Mucosa of rectum (tissue), 2 donors: ENCODE results near the gene TAS2R8.
"Not testable (repeated sequence)": the region's sequence is repeated elsewhere in the genome, so short reads cannot be mapped to it uniquely, and the experiment has no call there.

ENCODE experiments used
- H3K27ac ChIP-seq, 2 donors: one replicate each; pipeline ENCODE4 v1.7.0; 2013; ENCODE audit warnings: inconsistent platforms in 2 of 2, low read depth in 2 of 2, low read length in 2 of 2
- H3K27me3 ChIP-seq, 2 donors: one replicate each; pipeline ENCODE4 v1.7.0; 2013; ENCODE audit warnings: low read length in 2 of 2; ENCODE audit not compliant: control insufficient read depth in 2 of 2, insufficient read depth in 2 of 2
- H3K36me3 ChIP-seq, 2 donors: one replicate each; pipeline ENCODE4 v1.7.0; 2013; ENCODE audit warnings: low read length in 2 of 2; ENCODE audit not compliant: control insufficient read depth in 2 of 2, insufficient read depth in 2 of 2
- H3K4me1 ChIP-seq, 2 donors: one replicate each; pipeline ENCODE4 v1.7.0; 2013; ENCODE audit warnings: low read length in 2 of 2, mild to moderate bottlenecking in 1 of 2; ENCODE audit not compliant: control insufficient read depth in 2 of 2, insufficient read depth in 2 of 2
- H3K4me3 ChIP-seq, 2 donors: one replicate each; pipeline ENCODE4 v1.7.0; 2013; ENCODE audit warnings: low read length in 2 of 2
- H3K9ac ChIP-seq, 2 donors: one replicate each; pipeline ENCODE4 v1.7.0; 2013; ENCODE audit warnings: low read length in 2 of 2, low read depth in 1 of 2, mild to moderate bottlenecking in 1 of 2
- H3K9me3 ChIP-seq, 2 donors: one replicate each; pipeline ENCODE4 v1.7.0; 2013; ENCODE audit warnings: low read length in 2 of 2; ENCODE audit not compliant: control insufficient read depth in 2 of 2
- donor health status: healthy.
- donor health status: Normal muscosa, but diverticular disease.

Gene TAS2R8

DNA sequence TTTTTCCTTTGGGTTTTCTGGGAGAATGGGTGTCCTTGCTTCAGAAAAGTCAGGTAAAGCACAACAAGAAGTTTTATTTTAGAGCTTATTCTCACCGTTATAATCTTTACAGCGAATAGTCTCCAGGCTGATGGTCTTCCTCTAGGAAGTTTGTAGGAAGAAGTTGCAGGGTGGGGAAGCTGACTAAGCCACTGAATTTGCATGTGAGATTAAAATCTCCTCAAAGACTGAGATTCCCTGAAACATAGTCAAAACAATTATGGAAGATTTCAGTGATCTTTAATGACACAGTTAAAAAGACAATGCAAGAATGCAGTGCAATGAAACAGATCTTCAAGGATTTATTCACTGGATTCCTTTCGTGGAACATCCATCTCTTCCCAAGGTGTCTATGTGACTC is 17.9 kb upstream of the TAS2R8 start:
- Histone ChIP-seq H3K4me1 (no peaks in the 10 kb centered on the region), H3K9ac (no peak overlapping the region), H3K4me3 (no peak overlapping the region), H3K27ac (no peak overlapping the region), H3K9me3 (no peaks in the 10 kb centered on the region), H3K27me3 (no peaks in the 10 kb centered on the region), H3K36me3 (no peaks in the 10 kb centered on the region)

DNA sequence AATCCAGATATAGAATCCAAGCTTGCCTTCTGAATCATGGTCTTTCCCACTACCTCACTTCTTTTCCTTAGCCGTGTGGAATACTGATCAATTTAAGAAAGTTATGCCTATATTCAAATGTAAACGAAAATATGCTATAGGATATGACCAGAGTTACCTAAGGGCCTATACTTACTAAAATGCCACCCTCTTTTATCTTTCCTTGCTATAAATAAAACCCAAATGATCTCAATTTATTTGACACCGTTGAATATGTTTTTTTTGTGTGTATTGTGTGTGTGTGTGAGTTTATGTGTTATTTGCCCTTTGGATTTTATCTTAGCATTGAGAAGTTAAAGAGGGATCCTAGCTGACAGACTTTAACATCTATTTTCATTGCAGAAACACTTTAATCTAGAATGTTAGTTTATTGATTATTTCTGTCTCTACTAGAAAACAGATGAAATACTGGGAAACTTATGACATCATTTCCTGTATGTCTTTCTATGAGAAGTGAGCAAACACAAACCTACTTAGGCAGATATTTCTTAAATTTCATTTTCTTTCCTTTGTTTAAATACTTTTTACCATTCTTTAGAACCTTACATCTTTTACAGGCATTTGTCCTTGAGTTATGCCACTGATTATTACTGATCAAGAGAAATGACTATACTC is 4.9 kb upstream of the TAS2R8 start:
- no peak overlapping the region for H3K27ac ChIP-seq
- H3K9ac ChIP-seq = no peak overlapping the region
- H3K36me3 ChIP-seq = no peaks in the 10 kb centered on the region
- no peak overlapping the region for H3K4me3 ChIP-seq
- no peaks in the 10 kb centered on the region for H3K9me3 ChIP-seq
- no peaks in the 10 kb centered on the region for H3K27me3 ChIP-seq
- H3K4me1 ChIP-seq = no peaks in the 10 kb centered on the region

DNA sequence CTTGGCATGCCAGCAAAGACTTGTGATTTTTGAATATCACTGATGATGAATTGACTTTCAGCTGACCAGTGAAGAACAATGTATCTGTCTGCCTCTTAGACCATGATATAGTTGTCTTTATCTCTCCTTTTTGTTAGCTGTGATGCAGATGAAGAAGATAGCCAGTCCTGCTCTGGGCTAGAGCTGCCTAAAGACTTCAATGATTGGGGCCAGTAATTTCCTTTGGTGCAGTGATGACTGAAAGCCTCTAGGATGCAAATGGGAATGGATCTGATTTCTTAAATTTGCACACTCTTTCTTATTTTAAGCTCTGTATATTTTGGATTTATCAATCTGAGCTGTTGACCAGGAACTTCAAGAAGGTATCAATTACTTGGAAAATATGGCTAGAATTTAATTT is 3.0 kb upstream of the TAS2R8 start, which contains the start of gene TAS2R9:
TAS2R9 (minus strand) TSS at position 101 of the 400 bp plus-strand sequence; CDS start at position 8, 93 bp downstream.
- no peaks in the 10 kb centered on the region for H3K9me3 ChIP-seq
- no peak within 1 kb of the TSS for H3K9ac ChIP-seq
- no peak within 1 kb of the TSS for H3K27ac ChIP-seq
- H3K4me1 ChIP-seq = no peaks in the 10 kb centered on the region
- no peaks in the 10 kb centered on the region for H3K27me3 ChIP-seq
- H3K36me3 ChIP-seq = no peaks in the 10 kb centered on the region
- H3K4me3 ChIP-seq = no peak within 1 kb of the TSS

DNA sequence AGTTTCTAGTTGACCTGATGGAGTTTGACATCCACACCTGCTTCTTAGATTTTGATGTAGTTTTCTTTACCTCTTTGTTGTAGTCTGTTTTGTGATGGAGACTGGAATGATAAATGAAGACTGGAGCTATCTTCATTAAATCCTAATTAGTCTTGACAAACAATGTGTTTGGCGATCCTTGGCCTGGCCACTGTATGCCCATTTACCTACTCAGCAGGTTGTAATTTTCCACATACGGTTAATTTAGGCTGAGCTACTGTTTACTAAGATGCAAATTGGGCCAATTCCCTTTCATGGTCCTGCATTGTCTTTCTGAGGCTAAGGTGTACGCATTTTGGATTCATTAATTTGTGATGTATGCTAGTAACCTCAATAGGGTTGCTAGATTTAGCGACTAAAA is 4.5 kb downstream of the TAS2R8 start, which contains the start of gene TAS2R7:
TAS2R7 (minus strand) TSS at position 41 of the 400 bp plus-strand sequence. CDS start 57 bp downstream, outside the sequence.
- H3K4me3 ChIP-seq = no peak within 1 kb of the TSS
- H3K9ac ChIP-seq = no peak within 1 kb of the TSS
- no peaks in the 10 kb centered on the region for H3K9me3 ChIP-seq
- H3K27me3 ChIP-seq = no peaks in the 10 kb centered on the region
- H3K36me3 ChIP-seq = no peaks in the 10 kb centered on the region
- H3K27ac ChIP-seq = no peak within 1 kb of the TSS
- no peaks in the 10 kb centered on the region for H3K4me1 ChIP-seq

DNA sequence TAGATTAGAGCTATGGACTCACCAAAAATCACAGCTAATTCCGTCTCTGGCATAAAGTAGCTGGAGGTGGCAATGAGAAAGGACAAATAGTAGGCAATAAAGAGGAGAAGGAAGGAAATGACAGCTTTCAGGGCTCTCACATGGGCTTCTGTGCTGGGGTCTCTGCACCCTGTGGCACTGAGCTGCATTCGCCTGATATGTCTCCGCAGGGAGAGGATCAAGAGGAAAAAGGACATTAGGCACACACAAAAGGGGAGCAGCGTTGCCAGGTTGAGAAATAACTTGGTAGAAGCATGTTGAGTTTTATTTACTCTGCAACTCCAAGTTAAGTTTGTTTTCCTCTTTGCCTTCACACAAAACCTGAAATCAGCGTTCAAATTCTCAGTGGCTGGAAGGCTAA is 5.3 kb downstream of the TAS2R8 start:
- Histone ChIP-seq H3K4me1 (no peaks in the 10 kb centered on the region), H3K27ac (no peak overlapping the region), H3K36me3 (no peaks in the 10 kb centered on the region), H3K9ac (no peak overlapping the region), H3K27me3 (no peaks in the 10 kb centered on the region), H3K9me3 (no peaks in the 10 kb centered on the region), H3K4me3 (no peak overlapping the region)

DNA sequence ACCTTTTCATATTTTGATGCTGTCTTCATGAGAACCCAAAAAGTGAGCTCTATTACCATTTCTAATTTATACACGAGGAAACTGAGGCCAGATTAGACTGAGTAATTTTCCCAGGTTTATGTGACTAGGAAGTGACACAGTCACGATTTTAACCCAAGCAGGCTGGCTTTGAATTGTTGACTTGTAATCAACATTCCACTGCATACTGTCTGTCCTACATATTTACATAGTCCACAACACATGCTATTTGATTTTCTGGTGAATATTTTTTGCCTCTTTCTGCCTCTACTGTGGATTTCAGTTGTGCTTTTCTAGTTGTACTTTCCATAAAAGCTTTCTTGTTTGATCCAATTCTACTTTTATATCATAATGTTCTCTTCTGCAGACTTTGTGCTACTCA is 12.9 kb downstream of the TAS2R8 start:
- no peak overlapping the region for H3K27ac ChIP-seq
- H3K27me3 ChIP-seq = no peaks in the 10 kb centered on the region
- no peak overlapping the region for H3K4me3 ChIP-seq
- H3K4me1 ChIP-seq = no peaks in the 10 kb centered on the region
- no peaks in the 10 kb centered on the region for H3K36me3 ChIP-seq
- H3K9ac ChIP-seq = no peak overlapping the region
- H3K9me3 ChIP-seq = no peaks in the 10 kb centered on the region

DNA sequence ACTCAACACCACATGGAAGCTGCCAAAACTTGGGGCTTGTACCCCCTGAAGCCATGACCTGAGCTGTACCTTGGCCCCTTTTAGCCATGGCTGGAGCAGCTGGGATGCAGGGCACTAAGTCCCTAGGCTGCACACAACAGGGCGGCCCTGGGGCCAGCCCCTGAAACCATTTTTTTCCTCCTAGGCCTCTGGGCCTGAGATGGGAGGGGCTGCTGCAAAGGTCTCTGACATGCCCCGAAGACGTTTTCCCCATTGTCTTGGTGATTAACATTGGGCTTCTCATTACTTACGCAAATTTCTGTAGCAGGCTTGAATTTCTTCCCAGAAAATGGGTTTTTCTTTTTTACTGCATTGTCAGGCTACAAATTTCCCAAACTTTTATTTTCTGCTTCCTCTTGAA is 15.3 kb downstream of the TAS2R8 start:
- not testable (repeated sequence) for H3K27ac ChIP-seq, H3K36me3 ChIP-seq, H3K4me1 ChIP-seq, H3K9ac ChIP-seq, H3K27me3 ChIP-seq, H3K4me3 ChIP-seq, H3K9me3 ChIP-seq

DNA sequence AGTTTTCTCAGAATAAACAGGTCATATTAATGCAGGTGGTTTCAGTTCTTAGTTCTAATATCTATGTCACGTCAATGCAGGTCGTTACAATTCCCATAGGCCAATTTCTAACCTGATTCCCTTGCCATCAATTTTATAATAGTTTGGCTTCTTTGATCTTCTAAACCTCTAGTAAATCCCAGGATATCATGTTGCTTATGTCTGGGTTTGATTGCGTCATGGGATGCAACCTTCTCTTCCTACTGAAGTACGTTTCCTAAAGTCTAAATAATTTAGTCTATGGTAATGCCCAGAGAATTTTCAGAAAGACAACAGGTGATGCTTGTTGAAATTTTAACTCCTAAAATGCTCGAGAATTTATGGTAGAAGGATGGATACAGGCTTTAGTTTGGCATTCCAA is 23.8 kb downstream of the TAS2R8 start:
- H3K4me1 ChIP-seq = no peaks in the 10 kb centered on the region
- no peak overlapping the region for H3K27ac ChIP-seq
- H3K4me3 ChIP-seq = no peak overlapping the region
- H3K27me3 ChIP-seq = peaks cover 0 to 2% of the 10 kb centered on the region in 2 donors
- no peaks in the 10 kb centered on the region for H3K9me3 ChIP-seq
- H3K36me3 ChIP-seq = no peaks in the 10 kb centered on the region
- no peak overlapping the region for H3K9ac ChIP-seq

DNA sequence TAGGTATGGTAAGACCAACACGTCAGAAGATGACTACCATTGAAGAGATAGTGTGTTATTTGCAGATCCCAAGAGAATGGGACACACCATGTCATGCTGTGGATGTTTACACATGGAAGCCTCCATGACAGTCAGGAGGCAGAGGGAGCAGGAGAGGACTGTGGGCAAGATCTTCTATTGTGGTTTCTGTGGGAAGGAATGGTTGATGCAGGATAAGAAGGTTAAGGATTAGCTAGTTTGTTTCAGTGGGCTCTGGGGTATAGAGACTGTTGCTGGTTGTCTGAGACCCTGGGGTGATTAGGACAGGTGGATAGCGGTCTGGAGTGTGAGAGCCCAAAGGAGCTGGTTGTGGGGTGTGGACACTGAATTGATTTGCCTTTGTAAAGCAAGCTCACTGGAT is 28.0 kb downstream of the TAS2R8 start:
- H3K9ac ChIP-seq = no peak overlapping the region
- H3K27ac ChIP-seq = no peak overlapping the region
- H3K4me3 ChIP-seq = no peak overlapping the region
- no peaks in the 10 kb centered on the region for H3K36me3 ChIP-seq
- no peaks in the 10 kb centered on the region for H3K4me1 ChIP-seq
- peaks cover 0 to 2% of the 10 kb centered on the region in 2 donors for H3K27me3 ChIP-seq
- H3K9me3 ChIP-seq = no peaks in the 10 kb centered on the region

DNA sequence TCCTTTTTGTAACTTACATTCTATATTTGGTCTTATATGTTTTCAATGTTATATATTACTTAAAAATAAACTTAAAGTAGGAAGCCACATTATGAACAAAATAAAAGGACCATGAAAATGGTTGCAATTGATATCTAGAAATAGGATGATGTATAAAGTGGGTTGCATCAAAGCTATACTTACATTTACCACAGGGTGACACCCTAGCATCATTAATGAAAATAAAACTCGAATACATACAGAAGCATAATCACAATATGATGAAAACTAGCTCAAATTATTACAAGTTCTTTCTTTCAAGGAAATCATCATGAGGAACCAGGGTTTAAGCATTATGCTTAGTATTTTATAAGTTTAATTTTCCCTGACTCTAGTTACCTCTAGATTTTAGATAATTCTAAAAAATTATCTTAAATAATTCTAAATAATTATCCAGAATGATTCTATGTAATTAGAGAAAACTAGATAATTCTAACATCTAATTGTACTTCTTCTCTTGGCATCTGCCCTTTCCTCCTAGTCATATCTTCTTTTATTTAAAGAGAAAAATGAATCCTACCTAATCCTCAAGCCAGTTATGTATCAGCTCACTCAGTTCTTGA is 35.9 kb downstream of the TAS2R8 start:
- H3K27me3 ChIP-seq = peaks cover 0 to 12% of the 10 kb centered on the region in 2 donors
- no peaks in the 10 kb centered on the region for H3K4me1 ChIP-seq
- no peak overlapping the region for H3K9ac ChIP-seq
- H3K27ac ChIP-seq = no peak overlapping the region
- H3K36me3 ChIP-seq = no peaks in the 10 kb centered on the region
- H3K9me3 ChIP-seq = no peaks in the 10 kb centered on the region
- no peak overlapping the region for H3K4me3 ChIP-seq
